ENCODE measurements around the gene BMPR2. TPM values are rescaled to one million over a fixed set of nuclear protein-coding genes. Genes with fewer than 3 reads are reported as not detected.
A peak's percentile ranks its signal among the peaks of the same experiment; 100 is the strongest.

Gene BMPR2
- total RNA-seq, 1 experiment from 2014 or later: 34.9 TPM

- POLR2A ChIA-PET (ENCODE audit: low non-redundant PET): no interaction called here
- H3K4me3 ChIP-seq (ENCODE audit: low read depth, low read length, poor library complexity, severe bottlenecking): no peak overlapping the region
- no peak overlapping the region for H3K27ac ChIP-seq (ENCODE audit: low read depth, low read length, poor library complexity, severe bottlenecking)
- CTCF ChIA-PET: interaction anchor here (0.6 to 1.2 kb wide), 2 partner anchors 111 to 1226 kb away, joined by 6 to 14 read pairs; no protein-coding TSS in a partner anchor
- DNase-seq (ENCODE audit: low spot score): peak; percentile 83
- no peak for TF ChIP-seq EZH2 (IDR thresholded peaks at IDR 0.05; ENCODE audit: borderline replicate concordance, low read depth, low read length, poor library complexity, severe bottlenecking)
- TF ChIP-seq, protein P1, sequence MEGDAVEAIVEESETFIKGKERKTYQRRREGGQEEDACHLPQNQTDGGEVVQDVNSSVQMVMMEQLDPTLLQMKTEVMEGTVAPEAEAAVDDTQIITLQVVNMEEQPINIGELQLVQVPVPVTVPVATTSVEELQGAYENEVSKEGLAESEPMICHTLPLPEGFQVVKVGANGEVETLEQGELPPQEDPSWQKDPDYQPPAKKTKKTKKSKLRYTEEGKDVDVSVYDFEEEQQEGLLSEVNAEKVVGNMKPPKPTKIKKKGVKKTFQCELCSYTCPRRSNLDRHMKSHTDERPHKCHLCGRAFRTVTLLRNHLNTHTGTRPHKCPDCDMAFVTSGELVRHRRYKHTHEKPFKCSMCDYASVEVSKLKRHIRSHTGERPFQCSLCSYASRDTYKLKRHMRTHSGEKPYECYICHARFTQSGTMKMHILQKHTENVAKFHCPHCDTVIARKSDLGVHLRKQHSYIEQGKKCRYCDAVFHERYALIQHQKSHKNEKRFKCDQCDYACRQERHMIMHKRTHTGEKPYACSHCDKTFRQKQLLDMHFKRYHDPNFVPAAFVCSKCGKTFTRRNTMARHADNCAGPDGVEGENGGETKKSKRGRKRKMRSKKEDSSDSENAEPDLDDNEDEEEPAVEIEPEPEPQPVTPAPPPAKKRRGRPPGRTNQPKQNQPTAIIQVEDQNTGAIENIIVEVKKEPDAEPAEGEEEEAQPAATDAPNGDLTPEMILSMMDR (conservative IDR thresholded peaks at IDR 0.05; ENCODE audit: low read depth, low read length): peak; percentile 93
- intact Hi-C loops (cut with micrococcal nuclease; ENCODE audit: unreplicated experiment): loop anchor here (2.0 to 10.0 kb wide), 6 partner anchors 226 to 1318 kb away; partner anchors contain the start of gene ICA1L
- H3K36me3 ChIP-seq (ENCODE audit: insufficient read depth, low read length, poor library complexity, severe bottlenecking): no peaks in the 10 kb centered on the region
- peaks cover 5% of the 10 kb centered on the region for H3K4me1 ChIP-seq (ENCODE audit: insufficient read depth, low read length, poor library complexity, severe bottlenecking)
- no TSS peak for BruUV-seq (replicated peaks)
- H3K27me3 ChIP-seq (replicated peaks; ENCODE audit: insufficient read depth, low read depth, low read length, poor library complexity): no peaks in the 10 kb centered on the region
- no peaks in the 10 kb centered on the region for H3K9me3 ChIP-seq (ENCODE audit: low read depth, low read length, poor library complexity, severe bottlenecking)
Measured at GRCh38 chr2:202588647-202589581, 212.8 kb downstream of the BMPR2 start.

GRCh38 chr2:202589582-202589949 is 213.4 kb downstream of the BMPR2 start:
- ChIA-PET CTCF (interaction anchor here (1.2 kb wide), 1 partner anchor 1226 kb away, joined by 6 read pairs; no protein-coding TSS in a partner anchor), POLR2A (ENCODE audit: low non-redundant PET) (no interaction called here)
- no TSS peak for BruUV-seq (replicated peaks)
- DNase-seq (ENCODE audit: low spot score): no peak
- TF ChIP-seq, protein P1 (conservative IDR thresholded peaks at IDR 0.05; ENCODE audit: low read depth, low read length): no peak
- TF ChIP-seq EZH2 (IDR thresholded peaks at IDR 0.05; ENCODE audit: borderline replicate concordance, low read depth, low read length, poor library complexity, severe bottlenecking): no peak
- Histone ChIP-seq H3K4me3 (ENCODE audit: low read depth, low read length, poor library complexity, severe bottlenecking) (no peak overlapping the region), H3K36me3 (ENCODE audit: insufficient read depth, low read length, poor library complexity, severe bottlenecking) (no peaks in the 10 kb centered on the region), H3K4me1 (ENCODE audit: insufficient read depth, low read length, poor library complexity, severe bottlenecking) (peaks cover 5% of the 10 kb centered on the region), H3K27ac (ENCODE audit: low read depth, low read length, poor library complexity, severe bottlenecking) (no peak overlapping the region), H3K27me3 (replicated peaks; ENCODE audit: insufficient read depth, low read depth, low read length, poor library complexity) (no peaks in the 10 kb centered on the region), H3K9me3 (ENCODE audit: low read depth, low read length, poor library complexity, severe bottlenecking) (no peaks in the 10 kb centered on the region)
- intact Hi-C loops (cut with micrococcal nuclease; ENCODE audit: unreplicated experiment): loop anchor here (2.0 to 10.0 kb wide), 6 partner anchors 225 to 1318 kb away; partner anchors contain the start of gene ICA1L

- BruUV-seq (replicated peaks): no TSS peak
- H3K27me3 ChIP-seq (replicated peaks; ENCODE audit: insufficient read depth, low read depth, low read length, poor library complexity): no peaks in the 10 kb centered on the region
- CTCF ChIA-PET: interaction anchor here (0.7 kb wide), 2 partner anchors 26 to 44 kb away, joined by 3 to 4 read pairs; no protein-coding TSS in a partner anchor
- POLR2A ChIA-PET (ENCODE audit: low non-redundant PET): no interaction called here
- H3K36me3 ChIP-seq (ENCODE audit: insufficient read depth, low read length, poor library complexity, severe bottlenecking): no peaks in the 10 kb centered on the region
- no peak overlapping the region for H3K27ac ChIP-seq (ENCODE audit: low read depth, low read length, poor library complexity, severe bottlenecking)
- DNase-seq (ENCODE audit: low spot score): no peak
- H3K9me3 ChIP-seq (ENCODE audit: low read depth, low read length, poor library complexity, severe bottlenecking): no peaks in the 10 kb centered on the region
- TF ChIP-seq, protein P1 (conservative IDR thresholded peaks at IDR 0.05; ENCODE audit: low read depth, low read length): no peak
- TF ChIP-seq EZH2 (IDR thresholded peaks at IDR 0.05; ENCODE audit: borderline replicate concordance, low read depth, low read length, poor library complexity, severe bottlenecking): no peak
- intact Hi-C loops (cut with micrococcal nuclease; ENCODE audit: unreplicated experiment): no loop called here
- peaks cover 5% of the 10 kb centered on the region for H3K4me1 ChIP-seq (ENCODE audit: insufficient read depth, low read length, poor library complexity, severe bottlenecking)
- no peak overlapping the region for H3K4me3 ChIP-seq (ENCODE audit: low read depth, low read length, poor library complexity, severe bottlenecking)
Measured at GRCh38 chr2:202592566-202592965, 216.4 kb downstream of the BMPR2 start.
